SK-N-SH (cell line): ENCODE data around the gene MAN2A1.

Source experiments
- EP300 ChIP-seq, 2 experiments: IDR thresholded peaks; 2 replicates each; pipeline versions ENCODE4 v1.4.0 to v1.6.1; 2012; ENCODE audit warnings: borderline replicate concordance in 1 of 2, low read depth in 1 of 2, low read length in 1 of 2
- EZH2phosphoT487 ChIP-seq: fragments of 200-600 bp; sonication (generic); IDR thresholded peaks from 2 replicates; pipeline ENCODE4 v1.6.1; 2017; ENCODE audit warnings: low read depth, mixed run types, mild to moderate bottlenecking, antibody characterized with exemption, moderate library complexity, borderline replicate concordance
- POLR2AphosphoS5 ChIP-seq: IDR thresholded peaks from 2 replicates; pipeline ENCODE4 v1.6.1; 2012; ENCODE audit warnings: low read depth, low read length
- RAD21 ChIP-seq: IDR thresholded peaks from 2 replicates; pipeline ENCODE4 v1.6.1; 2012; ENCODE audit warnings: mild to moderate bottlenecking, low read length
- RCOR1 ChIP-seq: fragments of 150-350 bp; IDR thresholded peaks from 2 replicates; pipeline ENCODE4 v1.6.1; 2017; ENCODE audit warnings: antibody characterized with exemption, low read length
- REST ChIP-seq: IDR thresholded peaks from 2 replicates; pipeline ENCODE4 v1.6.1; 2012; ENCODE audit warnings: mild to moderate bottlenecking, low read depth, low read length, moderate library complexity
- SMC3 ChIP-seq: IDR thresholded peaks from 2 replicates; pipeline ENCODE4 v1.6.1; 2012; ENCODE audit warnings: low read depth, low read length, improper control_type of control experiment
- TAF1 ChIP-seq: IDR thresholded peaks from 2 replicates; pipeline ENCODE4 v1.6.1; 2012; ENCODE audit warnings: low read depth, mild to moderate bottlenecking, low read length, moderate library complexity, borderline replicate concordance
- TEAD4 ChIP-seq: IDR thresholded peaks from 2 replicates; pipeline ENCODE4 v1.4.0; 2012; ENCODE audit warnings: mild to moderate bottlenecking, borderline replicate concordance; ENCODE audit not compliant: insufficient read depth
- USF2 ChIP-seq: fragments of 150-350 bp; IDR thresholded peaks from 2 replicates; pipeline ENCODE4 v1.6.1; 2017; ENCODE audit warnings: antibody characterized with exemption, low read length, low read depth, borderline replicate concordance
- YY1 ChIP-seq: IDR thresholded peaks from 2 replicates; pipeline ENCODE4 v1.4.0; 2012; ENCODE audit warnings: low read depth, mild to moderate bottlenecking
- ZBTB33 ChIP-seq: IDR thresholded peaks from 2 replicates; pipeline ENCODE4 v1.4.0; 2012; ENCODE audit warnings: low read depth, borderline replicate concordance
- TF ChIP-seq, protein P1 (sequence below): fragments of 200-600 bp; sonication (generic); IDR thresholded peaks from 2 replicates; pipeline ENCODE4 v1.6.1; 2017; ENCODE audit warnings: antibody characterized with exemption, mild to moderate bottlenecking, moderate library complexity
- TF ChIP-seq, protein P2 (sequence below): IDR thresholded peaks from 2 replicates; pipeline ENCODE4 v1.4.0; 2012; ENCODE audit warnings: low read depth

GRCh38 chr5:109767997-109768396 lies 78.3 kb downstream of the MAN2A1 start:
- TF ChIP-seq TEAD4, result no peak
- TF ChIP-seq EP300 (IDR thresholded peaks at IDR 0.05; ENCODE audit: borderline replicate concordance in 1 of 2, low read depth in 1 of 2, low read length in 1 of 2), result no peak
- TF ChIP-seq, protein P1, sequence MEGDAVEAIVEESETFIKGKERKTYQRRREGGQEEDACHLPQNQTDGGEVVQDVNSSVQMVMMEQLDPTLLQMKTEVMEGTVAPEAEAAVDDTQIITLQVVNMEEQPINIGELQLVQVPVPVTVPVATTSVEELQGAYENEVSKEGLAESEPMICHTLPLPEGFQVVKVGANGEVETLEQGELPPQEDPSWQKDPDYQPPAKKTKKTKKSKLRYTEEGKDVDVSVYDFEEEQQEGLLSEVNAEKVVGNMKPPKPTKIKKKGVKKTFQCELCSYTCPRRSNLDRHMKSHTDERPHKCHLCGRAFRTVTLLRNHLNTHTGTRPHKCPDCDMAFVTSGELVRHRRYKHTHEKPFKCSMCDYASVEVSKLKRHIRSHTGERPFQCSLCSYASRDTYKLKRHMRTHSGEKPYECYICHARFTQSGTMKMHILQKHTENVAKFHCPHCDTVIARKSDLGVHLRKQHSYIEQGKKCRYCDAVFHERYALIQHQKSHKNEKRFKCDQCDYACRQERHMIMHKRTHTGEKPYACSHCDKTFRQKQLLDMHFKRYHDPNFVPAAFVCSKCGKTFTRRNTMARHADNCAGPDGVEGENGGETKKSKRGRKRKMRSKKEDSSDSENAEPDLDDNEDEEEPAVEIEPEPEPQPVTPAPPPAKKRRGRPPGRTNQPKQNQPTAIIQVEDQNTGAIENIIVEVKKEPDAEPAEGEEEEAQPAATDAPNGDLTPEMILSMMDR, result no peak
- TF ChIP-seq RCOR1, result no peak
- TF ChIP-seq YY1, result no peak
- no peak for TF ChIP-seq SMC3
- no peak for TF ChIP-seq USF2
- no peak for TF ChIP-seq POLR2AphosphoS5
- no peak for TF ChIP-seq ZBTB33
- no peak for TF ChIP-seq EZH2phosphoT487
- TF ChIP-seq TAF1, result no peak
- TF ChIP-seq REST, result no peak
- TF ChIP-seq RAD21, result no peak
- TF ChIP-seq, protein P2, sequence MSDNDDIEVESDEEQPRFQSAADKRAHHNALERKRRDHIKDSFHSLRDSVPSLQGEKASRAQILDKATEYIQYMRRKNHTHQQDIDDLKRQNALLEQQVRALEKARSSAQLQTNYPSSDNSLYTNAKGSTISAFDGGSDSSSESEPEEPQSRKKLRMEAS, result no peak
